Lower leg skin (tissue), 3 donors: Measurements from ENCODE around the gene BTBD18.

Experiments
- POLR2A ChIP-seq, 2 donors: fragments of 450-650 bp; IDR thresholded peaks; one replicate each; pipeline ENCODE4 v1.6.1; 2016 to 2017; ENCODE audit warnings: antibody characterized with exemption in 2 of 2, mild to moderate bottlenecking in 1 of 2, moderate library complexity in 1 of 2
- TF ChIP-seq, protein P1 (sequence below), 3 donors: fragments of 450-650 bp; IDR thresholded peaks; one replicate each; pipeline ENCODE4 v1.5.1; 2016; ENCODE audit warnings: antibody characterized with exemption in 3 of 3, mild to moderate bottlenecking in 3 of 3, moderate library complexity in 2 of 3

- TF ChIP-seq, protein P1, sequence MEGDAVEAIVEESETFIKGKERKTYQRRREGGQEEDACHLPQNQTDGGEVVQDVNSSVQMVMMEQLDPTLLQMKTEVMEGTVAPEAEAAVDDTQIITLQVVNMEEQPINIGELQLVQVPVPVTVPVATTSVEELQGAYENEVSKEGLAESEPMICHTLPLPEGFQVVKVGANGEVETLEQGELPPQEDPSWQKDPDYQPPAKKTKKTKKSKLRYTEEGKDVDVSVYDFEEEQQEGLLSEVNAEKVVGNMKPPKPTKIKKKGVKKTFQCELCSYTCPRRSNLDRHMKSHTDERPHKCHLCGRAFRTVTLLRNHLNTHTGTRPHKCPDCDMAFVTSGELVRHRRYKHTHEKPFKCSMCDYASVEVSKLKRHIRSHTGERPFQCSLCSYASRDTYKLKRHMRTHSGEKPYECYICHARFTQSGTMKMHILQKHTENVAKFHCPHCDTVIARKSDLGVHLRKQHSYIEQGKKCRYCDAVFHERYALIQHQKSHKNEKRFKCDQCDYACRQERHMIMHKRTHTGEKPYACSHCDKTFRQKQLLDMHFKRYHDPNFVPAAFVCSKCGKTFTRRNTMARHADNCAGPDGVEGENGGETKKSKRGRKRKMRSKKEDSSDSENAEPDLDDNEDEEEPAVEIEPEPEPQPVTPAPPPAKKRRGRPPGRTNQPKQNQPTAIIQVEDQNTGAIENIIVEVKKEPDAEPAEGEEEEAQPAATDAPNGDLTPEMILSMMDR (IDR thresholded peaks at IDR 0.05), result no peak
- no peak for TF ChIP-seq POLR2A (IDR thresholded peaks at IDR 0.05)
These were observed 443 bp downstream of the BTBD18 start for GRCh38 chr11:57751176-57751575.
